22Rv1 (cell line): ENCODE data around the gene PCDH7.

Experiments
- H3K27ac ChIP-seq: fragments of 450-650 bp; 2 replicates; pipeline ENCODE4 v1.5.1; 2017
- CTCF ChIP-seq: fragments of 450-650 bp; IDR thresholded peaks from 2 replicates; pipeline ENCODE4 v1.5.1; 2017; ENCODE audit warnings: mild to moderate bottlenecking
- ZFX ChIP-seq: fragments of 450-650 bp; IDR thresholded peaks from 2 replicates; pipeline ENCODE4 v1.6.1; 2017; ENCODE audit warnings: antibody characterized with exemption, borderline replicate concordance

The PCDH7 gene

GRCh38 chr4:30720021-30720660 lies at the start of gene PCDH7:
Gene PCDH7 (plus strand): TSS chr4:30720369. CDS start chr4:30721423, 1,054 bp downstream.
- TF ChIP-seq CTCF: no peak
- H3K27ac ChIP-seq: peak within 1 kb of the TSS; percentile 97

GRCh38 chr4:30671926-30672448 lies 48.2 kb upstream of the PCDH7 start:
- TF ChIP-seq ZFX: no peak
- no peak for TF ChIP-seq CTCF
- H3K27ac ChIP-seq: no peak overlapping the region

GRCh38 chr4:30696191-30696590 lies 24.0 kb upstream of the PCDH7 start:
- TF ChIP-seq ZFX (no peak), CTCF (no peak)
- no peak overlapping the region for H3K27ac ChIP-seq

- no peak overlapping the region for H3K27ac ChIP-seq
- no peak for TF ChIP-seq ZFX
- TF ChIP-seq CTCF: peak; percentile 80
Observed at GRCh38 chr4:30714408-30715031, 5.6 kb upstream of the PCDH7 start.

GRCh38 chr4:30716158-30716557 lies 4.0 kb upstream of the PCDH7 start:
- H3K27ac ChIP-seq: peak overlapping the region; percentile 97
- TF ChIP-seq CTCF: peak; percentile 73
- no peak for TF ChIP-seq ZFX

- H3K27ac ChIP-seq: peak overlapping the region; percentile 97
- no peak for TF ChIP-seq ZFX
- TF ChIP-seq CTCF: no peak
Observed at GRCh38 chr4:30716681-30717207, 3.4 kb upstream of the PCDH7 start.
